Endothelial cell of umbilical vein (primary cell): ENCODE data around the gene NPLOC4. TPM values are rescaled to one million over a fixed set of nuclear protein-coding genes. Genes with fewer than 3 reads are reported as not detected.

Source experiments
- BruUV-seq: library from RNA; stranded (reverse); fragments of 400-500 nt; replicated peaks from 2 replicates; lab custom pipeline; 2021; lab: Mats Ljungman, UMichigan
- CTCF ChIA-PET: fragments of 300-600, 350-600 bp; sonication (Branson Sonifier 250); formaldehyde crosslinking; loops from one replicate; lab custom pipeline; 2021; ENCODE audit warnings: antibody characterized with exemption, inconsistent platforms; lab: Charles Lee
- POLR2A ChIA-PET: fragments of 300-600, 350-600 bp; sonication (Branson Sonifier 250); formaldehyde crosslinking; loops from one replicate; lab custom pipeline; 2021; ENCODE audit warnings: antibody characterized with exemption, inconsistent platforms; lab: Charles Lee
- DNase-seq: peaks from one replicate; pipeline ENCODE4 v3.0.0-alpha.2; 2011; ENCODE audit warnings: low read depth, low spot score
- FAIRE-seq: peaks from 2 replicates; lab custom pipeline; 2011; peaks lifted over from hg19 to GRCh38; lab: Jason Lieb, UNC
- H2AFZ ChIP-seq: 2 replicates; pipeline ENCODE4 v1.6.0; 2012; ENCODE audit warnings: low read depth, low read length, control low read depth, inconsistent platforms
- H3K27ac ChIP-seq: 2 replicates; pipeline ENCODE4 v1.5.1; 2011; ENCODE audit warnings: low read depth, mild to moderate bottlenecking, control low read depth, low read length, moderate library complexity; ENCODE audit not compliant: insufficient read depth
- H3K27me3 ChIP-seq, 2 experiments: 2 replicates each; pipeline versions ENCODE4 v1.6.0 to v1.6.1; 2011; ENCODE audit warnings: low read length in 2 of 2, mixed read lengths in 1 of 2; ENCODE audit not compliant: control insufficient read depth in 2 of 2, insufficient read depth in 2 of 2
- H3K36me3 ChIP-seq, 2 experiments: 2 replicates in 1 of 2; 3 replicates in 1 of 2; pipeline ENCODE4 v1.5.1; 2011; ENCODE audit warnings: low read length in 2 of 2, mild to moderate bottlenecking in 1 of 2, moderate library complexity in 1 of 2; ENCODE audit not compliant: control insufficient read depth in 2 of 2, insufficient read depth in 2 of 2; ENCODE audit errors: extremely low read depth in 1 of 2
- H3K4me1 ChIP-seq: 3 replicates; pipeline ENCODE4 v1.5.1; 2011; ENCODE audit warnings: mild to moderate bottlenecking, low read length; ENCODE audit not compliant: control insufficient read depth, insufficient read depth; ENCODE audit errors: extremely low read depth
- H3K4me2 ChIP-seq: 2 replicates; pipeline ENCODE4 v1.6.1; 2011; ENCODE audit warnings: low read length, control low read depth, mixed read lengths; ENCODE audit not compliant: insufficient read depth
- H3K4me3 ChIP-seq, 3 experiments: fragments of 200-600 bp in 1 of 3; sonication (generic), shearing (Covaris generic) in 1 of 3; replicated peaks in 1 of 3; 2 replicates each; pipeline ENCODE4 v1.5.1; 2011 to 2016; ENCODE audit warnings: control low read depth in 3 of 3, low read length in 3 of 3, mild to moderate bottlenecking in 2 of 3, inconsistent platforms in 1 of 3, low read depth in 1 of 3, moderate library complexity in 1 of 3; ENCODE audit not compliant: insufficient read depth in 1 of 3
- H3K79me2 ChIP-seq: 2 replicates; pipeline ENCODE4 v1.6.0; 2012; ENCODE audit warnings: low read length, inconsistent platforms; ENCODE audit not compliant: control insufficient read depth, insufficient read depth
- H3K9ac ChIP-seq: replicated peaks from 2 replicates; pipeline ENCODE3; 2011; ENCODE audit warnings: low read length, control low read depth; ENCODE audit not compliant: insufficient read depth; ENCODE audit errors: extremely low read depth
- H3K9me1 ChIP-seq: replicated peaks from 3 replicates; pipeline ENCODE4 v1.6.0; 2011; ENCODE audit warnings: mild to moderate bottlenecking, low read length; ENCODE audit not compliant: control insufficient read depth, insufficient read depth; ENCODE audit errors: extremely low read depth
- H3K9me3 ChIP-seq: replicated peaks from 2 replicates; pipeline ENCODE4 v1.5.1; 2012; ENCODE audit warnings: low read length, inconsistent platforms; ENCODE audit not compliant: control insufficient read depth, insufficient read depth
- H4K20me1 ChIP-seq: replicated peaks from 2 replicates; pipeline ENCODE3; 2011; ENCODE audit warnings: mild to moderate bottlenecking, low read length; ENCODE audit not compliant: control insufficient read depth, insufficient read depth; ENCODE audit errors: extremely low read depth
- EZH2 ChIP-seq: IDR thresholded peaks from 2 replicates; pipeline ENCODE4 v1.6.1; 2012; ENCODE audit warnings: borderline replicate concordance, low read depth, mild to moderate bottlenecking, moderate library complexity, low read length, inconsistent platforms; ENCODE audit not compliant: severe bottlenecking
- FOS ChIP-seq: IDR thresholded peaks from 2 replicates; pipeline ENCODE4 v1.6.1; 2011; ENCODE audit warnings: mild to moderate bottlenecking, low read length, moderate library complexity, borderline replicate concordance; ENCODE audit not compliant: insufficient read depth
- GATA2 ChIP-seq: IDR thresholded peaks from 2 replicates; pipeline ENCODE4 v1.7.0; 2011; ENCODE audit warnings: low read depth, mild to moderate bottlenecking, moderate library complexity, mixed read lengths, low read length; ENCODE audit not compliant: insufficient read length, insufficient read depth
- JUN ChIP-seq: IDR thresholded peaks from 2 replicates; pipeline ENCODE4 v1.6.1; 2011; ENCODE audit warnings: borderline replicate concordance, low read depth; ENCODE audit not compliant: insufficient read length, insufficient read depth
- POLR2A ChIP-seq: IDR thresholded peaks from 2 replicates; pipeline ENCODE4 v1.6.1; 2012; ENCODE audit warnings: low read depth, mild to moderate bottlenecking, control low read depth, low read length
- POLR2AphosphoS5 ChIP-seq: IDR thresholded peaks from 2 replicates; pipeline ENCODE4 v1.6.1; 2012; ENCODE audit warnings: low read depth, mild to moderate bottlenecking, control low read depth, low read length, moderate library complexity; ENCODE audit not compliant: insufficient read depth
- dilution Hi-C: fragments of 300-500 bp; cut with MboI; formaldehyde crosslinking; loops from one replicate; pipeline ENCODE4 v1.15.0; 2019; ENCODE audit warnings: low sequenced_read_pairs; ENCODE audit not compliant: extremely low pct_ligation_motif_present
- intact Hi-C: fragments of 100-400 bp; cut with micrococcal nuclease; formaldehyde crosslinking; loops from one replicate; pipeline ENCODE4 v1.10.0; 2022
- polyA plus RNA-seq, 4 experiments: library from polyadenylated mRNA; depleted of rRNA in 3 of 4; stranded (reverse) in 3 of 4; unstranded in 1 of 4; fragments of >200 nt; gene quantifications; 2 replicates each; pipeline versions ENCODE4 v1.2.1 to v1.2.3, GENCODE V29; 2011 to 2012; ENCODE audit warnings: missing spikeins in 1 of 4
- total RNA-seq: library from RNA; stranded (reverse); gene quantifications from 2 replicates; pipeline ENCODE4 v1.2.3, GENCODE V29; 2021

NPLOC4 gene
- total and polyA plus RNA-seq, 2 donors (not counting 3 experiments of a cell fraction or from before 2014, with no cell fraction given) = 150 to 175 TPM

DNA sequence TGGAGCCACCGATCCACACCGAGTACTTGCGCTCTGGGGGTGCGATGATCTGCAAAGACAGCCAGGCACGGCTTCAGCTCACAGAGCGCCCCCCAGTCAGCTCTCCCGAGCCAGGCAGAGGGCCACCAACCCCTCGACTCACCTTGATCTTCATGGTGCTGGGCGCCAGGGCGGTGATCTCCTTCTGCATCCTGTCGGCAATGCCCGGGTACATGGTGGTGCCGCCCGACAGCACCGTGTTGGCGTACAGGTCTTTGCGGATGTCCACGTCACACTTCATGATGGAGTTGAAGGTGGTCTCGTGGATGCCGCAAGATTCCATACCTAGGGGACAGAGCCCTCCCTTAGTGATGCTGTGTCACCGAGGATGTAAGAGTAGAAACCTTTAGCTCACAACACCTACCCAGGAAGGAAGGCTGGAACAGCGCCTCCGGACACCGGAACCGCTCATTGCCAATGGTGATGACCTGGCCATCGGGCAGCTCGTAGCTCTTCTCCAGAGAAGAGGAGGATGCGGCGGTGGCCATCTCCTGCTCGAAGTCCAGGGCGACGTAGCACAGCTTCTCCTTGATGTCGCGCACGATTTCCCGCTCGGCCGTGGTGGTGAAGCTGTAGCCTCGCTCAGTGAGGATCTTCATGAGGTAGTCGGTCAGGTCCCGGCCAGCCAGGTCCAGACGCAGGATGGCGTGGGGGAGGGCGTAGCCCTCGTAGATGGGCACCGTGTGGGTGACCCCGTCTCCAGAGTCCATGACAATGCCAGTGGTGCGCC lies 125.9 kb downstream of the NPLOC4 start:
- Histone ChIP-seq H3K4me1 (peaks cover 26% of the 10 kb centered on the region), H4K20me1 (peaks cover 2% of the 10 kb centered on the region), H3K9ac (peak overlapping the region; percentile 81), H3K4me2 (peak overlapping the region; percentile 83), H3K27ac (no peak overlapping the region), H3K9me1 (no peaks in the 10 kb centered on the region), H3K36me3 (peaks cover 15 to 24% of the 10 kb centered on the region in 2 experiments), H3K27me3 (no peaks in the 10 kb centered on the region), H3K79me2 (peaks cover 46% of the 10 kb centered on the region), H3K9me3 (no peaks in the 10 kb centered on the region), H3K4me3 (peak overlapping the region; percentile 42 to 93 (median 78)), H2AFZ (no peak overlapping the region)
- no peak for TF ChIP-seq EZH2
- peak; percentile 4 for TF ChIP-seq POLR2AphosphoS5
- no peak for TF ChIP-seq POLR2A
- TF ChIP-seq FOS = no peak
- no peak for TF ChIP-seq GATA2
- no peak for TF ChIP-seq JUN
- no TSS peak for BruUV-seq
- DNase-seq (peak; percentile 30), FAIRE-seq (peak; percentile 15)
- ChIA-PET CTCF (no interaction called here), POLR2A (interaction anchor here (1.1 to 1.9 kb wide), 3 partner anchors 56 to 116 kb away, joined by 3 to 6 read pairs (median 3); partner anchors contain the start of gene BAHCC1)
- dilution Hi-C loops = no loop called here
- intact Hi-C loops = loop anchor here (1.0 to 5.0 kb wide), 2 partner anchors 116 to 259 kb away; partner anchors contain the start of gene BAHCC1
